GM21786 (cell line): ENCODE data around the gene ENTPD6.

Experiments used
- ATAC-seq: cut with Tn5 transposase; IDR thresholded peaks from one replicate; pipeline ENCODE4 v1.9.1; 2021; ENCODE audit not compliant: unreplicated experiment

ENTPD6 gene

DNA sequence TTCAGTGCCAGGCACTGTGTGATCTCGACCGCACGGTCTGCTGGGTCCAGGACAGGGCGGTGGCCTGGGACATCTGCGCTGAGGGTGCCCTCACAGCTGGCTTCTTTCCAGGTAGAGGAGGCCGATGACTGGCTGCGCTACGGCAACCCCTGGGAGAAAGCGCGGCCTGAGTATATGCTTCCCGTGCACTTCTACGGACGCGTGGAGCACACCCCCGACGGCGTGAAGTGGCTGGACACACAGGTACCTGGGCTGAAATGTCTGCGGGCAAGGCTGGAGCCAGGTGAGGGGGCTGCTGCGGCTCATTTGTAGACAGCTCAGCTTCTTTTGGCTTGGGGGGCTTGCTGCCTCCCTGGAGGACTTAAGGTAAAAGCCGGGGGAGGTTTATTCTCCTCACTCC lies 79.0 kb downstream of the ENTPD6 start:
- no peak for ATAC-seq

DNA sequence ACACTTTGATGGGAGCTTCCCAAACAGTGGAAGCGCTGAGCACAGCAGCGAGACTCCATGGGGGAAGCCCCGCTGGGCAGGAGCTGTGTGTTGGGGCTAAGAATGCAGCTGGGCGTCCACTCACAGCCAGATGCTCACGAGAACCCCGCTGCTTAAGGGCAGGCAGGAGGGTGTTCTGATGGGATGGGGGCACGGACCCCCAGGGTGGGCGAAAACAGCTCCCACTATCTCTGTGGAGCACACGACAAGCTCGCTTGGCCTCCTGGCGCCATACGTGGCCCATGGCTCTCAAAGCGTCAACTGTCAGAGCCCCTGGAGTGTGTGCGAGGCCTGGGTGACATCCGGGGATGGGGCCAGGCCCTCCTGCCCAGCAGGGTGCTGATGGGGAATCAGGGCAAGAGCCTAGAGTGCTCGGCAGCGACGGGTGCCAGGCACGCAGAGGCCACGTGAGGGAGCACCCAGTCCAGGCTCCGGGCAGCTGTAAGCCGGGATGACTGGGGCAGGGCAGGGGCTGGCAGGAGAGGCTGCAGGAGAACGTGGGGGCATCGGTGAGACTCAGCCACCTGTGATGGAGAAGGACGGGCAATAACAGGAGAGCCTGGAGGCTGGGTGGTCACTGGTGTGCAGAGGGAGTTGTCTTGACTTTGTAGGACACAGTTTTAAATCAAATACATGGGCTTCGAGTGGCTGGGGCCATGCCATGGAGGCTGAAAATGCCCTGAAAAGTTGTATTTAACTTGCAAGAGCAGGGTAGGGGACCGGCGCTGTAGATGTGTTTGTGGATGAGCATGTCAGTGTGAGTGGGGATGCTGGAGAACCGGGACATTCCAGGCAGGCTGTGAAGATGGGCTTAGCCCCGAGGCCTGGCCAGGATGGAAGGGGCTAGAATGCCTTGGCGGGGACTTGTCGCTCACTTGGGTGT lies 79.6 kb downstream of the ENTPD6 start:
- ATAC-seq: no peak

DNA sequence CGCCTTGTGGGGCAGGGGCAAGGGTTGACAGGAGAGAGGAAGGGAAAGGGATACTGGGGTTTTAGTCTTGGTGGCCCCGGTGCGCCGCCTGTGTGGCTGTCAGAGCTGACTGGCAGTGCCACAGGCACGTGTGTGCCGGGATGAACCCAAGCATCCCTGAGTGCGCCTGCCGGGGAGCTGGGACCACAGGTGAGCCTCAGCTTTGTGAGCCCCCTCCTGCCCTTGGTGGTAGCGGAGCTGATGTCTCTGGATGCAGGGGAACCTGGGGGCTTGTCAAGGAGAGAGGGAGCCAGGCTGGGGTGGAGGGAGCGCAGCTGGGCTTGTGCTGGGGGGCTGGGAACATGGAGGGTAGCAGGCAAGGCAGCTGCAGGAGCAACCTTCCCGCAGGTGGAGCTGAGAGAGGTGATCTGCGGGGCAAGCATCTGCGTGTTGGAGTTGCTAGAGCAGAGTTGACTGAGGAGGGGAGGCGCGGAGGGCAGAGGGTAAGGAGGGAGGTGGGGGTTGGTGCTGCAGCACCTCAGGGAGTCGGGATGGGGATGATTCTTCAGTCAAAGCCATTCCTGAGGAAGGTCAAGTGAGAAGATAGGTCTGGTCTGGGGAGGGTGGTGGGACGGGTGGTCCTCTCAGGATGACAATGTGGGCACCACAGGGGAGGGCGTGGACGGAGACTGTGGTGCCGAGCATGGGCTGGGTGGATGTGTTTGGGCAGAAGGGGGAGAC lies 80.5 kb downstream of the ENTPD6 start:
- no peak for ATAC-seq
